Measurements from ENCODE around the gene SEMA3C.

The SEMA3C gene

GRCh38 chr7:80891259-80891544 is 27.6 kb downstream of the SEMA3C start:
- no peak overlapping the region for H3K27ac ChIP-seq
- ChIA-PET POLR2A (ENCODE audit: low non-redundant PET) (no interaction called here), CTCF (no interaction called here)
- no peak for DNase-seq (ENCODE audit: low spot score)
- no peak for TF ChIP-seq CTCF (conservative IDR thresholded peaks at IDR 0.05; ENCODE audit: low read depth)

GRCh38 chr7:80890426-80891258 is 28.2 kb downstream of the SEMA3C start:
- CTCF ChIA-PET, result interaction anchor here (0.6 kb wide), 1 partner anchor 31 kb away, joined by 3 read pairs; no protein-coding TSS in a partner anchor
- H3K27ac ChIP-seq, result no peak overlapping the region
- POLR2A ChIA-PET (ENCODE audit: low non-redundant PET), result no interaction called here
- DNase-seq (ENCODE audit: low spot score), result no peak
- TF ChIP-seq CTCF (conservative IDR thresholded peaks at IDR 0.05; ENCODE audit: low read depth), result no peak

- no peak for TF ChIP-seq CTCF (conservative IDR thresholded peaks at IDR 0.05; ENCODE audit: low read depth)
- CTCF ChIA-PET, result no interaction called here
- no peak overlapping the region for H3K27ac ChIP-seq
- POLR2A ChIA-PET (ENCODE audit: low non-redundant PET), result no interaction called here
- no peak for DNase-seq (ENCODE audit: low spot score)
Observed at GRCh38 chr7:80889525-80889924, 29.3 kb downstream of the SEMA3C start.

- TF ChIP-seq CTCF (conservative IDR thresholded peaks at IDR 0.05; ENCODE audit: low read depth), result no peak
- DNase-seq (ENCODE audit: low spot score), result no peak
- CTCF ChIA-PET, result no interaction called here
- peak overlapping the region; percentile 75; the same call in 1 of the 2 replicates for H3K27ac ChIP-seq
- POLR2A ChIA-PET (ENCODE audit: low non-redundant PET), result no interaction called here
Observed at GRCh38 chr7:80885757-80886156, 33.1 kb downstream of the SEMA3C start.

GRCh38 chr7:80884511-80885195 is 34.2 kb downstream of the SEMA3C start:
- ChIA-PET CTCF (no interaction called here), POLR2A (ENCODE audit: low non-redundant PET) (no interaction called here)
- TF ChIP-seq CTCF (conservative IDR thresholded peaks at IDR 0.05; ENCODE audit: low read depth), result no peak
- peak overlapping the region; percentile 75; the same call in 1 of the 2 replicates for H3K27ac ChIP-seq
- DNase-seq (ENCODE audit: low spot score), result no peak

GRCh38 chr7:80883154-80884025 is 35.5 kb downstream of the SEMA3C start:
- DNase-seq (ENCODE audit: low spot score), result peak; percentile 86
- TF ChIP-seq CTCF (conservative IDR thresholded peaks at IDR 0.05; ENCODE audit: low read depth), result no peak
- H3K27ac ChIP-seq, result no peak overlapping the region
- CTCF ChIA-PET, result interaction anchor here (0.6 kb wide), 1 partner anchor 248 kb away, joined by 3 read pairs; no protein-coding TSS in a partner anchor
- POLR2A ChIA-PET (ENCODE audit: low non-redundant PET), result no interaction called here
